SK-N-SH (cell line): Measurements from ENCODE around the gene KMT2B. TPM values are rescaled to one million over a fixed set of nuclear protein-coding genes. Genes with fewer than 3 reads are reported as not detected.

Experiments used
- CTCF ChIA-PET: fragments of 300-600, 350-600 bp; formaldehyde crosslinking; extraction: SDS; loops from one replicate; lab custom pipeline; 2021; lab: Yijun Ruan, JAX
- POLR2A ChIA-PET: fragments of 350-600 bp; sonication (Branson Sonifier 250); formaldehyde crosslinking; extraction: SDS; loops from one replicate; lab custom pipeline; 2020; ENCODE audit warnings: antibody characterized with exemption, inconsistent platforms; lab: Yijun Ruan, JAX
- DNase-seq: peaks from one replicate; pipeline ENCODE4 v3.0.0; 2012
- H2AFZ ChIP-seq: fragments of 200-600 bp; sonication (generic); 2 replicates; pipeline ENCODE4 v1.8.1; 2016; ENCODE audit warnings: antibody characterized with exemption, mild to moderate bottlenecking, low read depth
- H3F3A ChIP-seq: fragments of 200-600 bp; sonication (generic); replicated peaks from 2 replicates; pipeline ENCODE3; 2016; ENCODE audit warnings: antibody characterized with exemption, mild to moderate bottlenecking; ENCODE audit not compliant: insufficient read depth
- H3K27ac ChIP-seq, 2 experiments: fragments of 200-500 bp in 1 of 2; fragments of 200-600 bp in 1 of 2; sonication (Bioruptor generic) in 1 of 2; sonication (generic), shearing (Covaris generic) in 1 of 2; 2 replicates each; pipeline versions ENCODE4 v1.5.1 to v1.6.1; 2014 to 2016; ENCODE audit warnings: low read depth in 2 of 2, inconsistent platforms in 1 of 2, low read length in 1 of 2, mild to moderate bottlenecking in 1 of 2, mixed read lengths in 1 of 2
- H3K27me3 ChIP-seq: fragments of 200-600 bp; sonication (generic), shearing (Covaris generic); 2 replicates; pipeline ENCODE4 v1.6.1; 2016; ENCODE audit warnings: mixed run types; ENCODE audit not compliant: insufficient read depth
- H3K36me3 ChIP-seq, 2 experiments: fragments of 200-500 bp in 1 of 2; fragments of 200-600 bp in 1 of 2; sonication (Bioruptor generic) in 1 of 2; sonication (generic) in 1 of 2; replicated peaks in 1 of 2; 2 replicates each; pipeline versions ENCODE3 to v1.5.1; 2014 to 2016; ENCODE audit warnings: low read length in 1 of 2, mild to moderate bottlenecking in 1 of 2; ENCODE audit not compliant: insufficient read depth in 2 of 2, control insufficient read depth in 1 of 2
- H3K4me1 ChIP-seq, 2 experiments: fragments of 200-500 bp in 1 of 2; fragments of 200-600 bp in 1 of 2; sonication (Bioruptor generic) in 1 of 2; sonication (generic), shearing (Covaris generic) in 1 of 2; 2 replicates each; pipeline versions ENCODE4 v1.5.1 to v1.6.1; 2014 to 2016; ENCODE audit warnings: low read depth in 1 of 2, low read length in 1 of 2, mixed run types in 1 of 2; ENCODE audit not compliant: insufficient read depth in 2 of 2, control insufficient read depth in 1 of 2
- H3K4me2 ChIP-seq: fragments of 200-600 bp; sonication (generic), shearing (Covaris generic); 2 replicates; pipeline ENCODE4 v1.6.1; 2017; ENCODE audit warnings: mixed run types
- H3K4me3 ChIP-seq, 2 experiments: fragments of 200-500 bp in 1 of 2; fragments of 200-600 bp in 1 of 2; sonication (Bioruptor generic) in 1 of 2; sonication (generic), shearing (Covaris generic) in 1 of 2; 2 replicates each; pipeline versions ENCODE4 v1.5.1 to v1.8.1; 2014 to 2016; ENCODE audit warnings: low read depth in 2 of 2, inconsistent platforms in 1 of 2, low read length in 1 of 2, mild to moderate bottlenecking in 1 of 2, mixed read lengths in 1 of 2, moderate library complexity in 1 of 2
- H3K79me2 ChIP-seq: fragments of 200-600 bp; sonication (generic); 2 replicates; pipeline ENCODE4 v1.8.1; 2017; ENCODE audit warnings: mild to moderate bottlenecking; ENCODE audit not compliant: insufficient read depth
- H3K9ac ChIP-seq: fragments of 200-600 bp; sonication (generic); 2 replicates; pipeline ENCODE4 v1.6.1; 2017; ENCODE audit warnings: mixed run types
- H3K9me2 ChIP-seq: fragments of 200-600 bp; sonication (generic); 2 replicates; pipeline ENCODE4 v1.6.1; 2017; ENCODE audit warnings: mixed run types
- H3K9me3 ChIP-seq: fragments of 200-600 bp; sonication (generic); 2 replicates; pipeline ENCODE4 v1.6.1; 2017; ENCODE audit warnings: mixed run types, mild to moderate bottlenecking, moderate library complexity
- H4K20me1 ChIP-seq: fragments of 200-600 bp; sonication (generic); 2 replicates; pipeline ENCODE4 v1.6.1; 2017; ENCODE audit warnings: mild to moderate bottlenecking, mixed run types; ENCODE audit not compliant: insufficient read depth
- ELF1 ChIP-seq: IDR thresholded peaks from 2 replicates; pipeline ENCODE4 v1.4.0; 2012
- EP300 ChIP-seq, 2 experiments: IDR thresholded peaks; 2 replicates each; pipeline versions ENCODE4 v1.4.0 to v1.6.1; 2012; ENCODE audit warnings: borderline replicate concordance in 1 of 2, low read depth in 1 of 2, low read length in 1 of 2
- EZH2phosphoT487 ChIP-seq: fragments of 200-600 bp; sonication (generic); IDR thresholded peaks from 2 replicates; pipeline ENCODE4 v1.6.1; 2017; ENCODE audit warnings: low read depth, mixed run types, mild to moderate bottlenecking, antibody characterized with exemption, moderate library complexity, borderline replicate concordance
- FOXJ3 ChIP-seq: sonication (generic); formaldehyde crosslinking; IDR thresholded peaks from 2 replicates; pipeline ENCODE4 v1.5.1; 2020; ENCODE audit warnings: mild to moderate bottlenecking, missing genetic modification reagents
- FOXM1 ChIP-seq: IDR thresholded peaks from 2 replicates; pipeline ENCODE4 v1.4.0; 2012; ENCODE audit warnings: low read depth, mild to moderate bottlenecking
- GATA2 ChIP-seq: sonication (generic); formaldehyde crosslinking; IDR thresholded peaks from 2 replicates; pipeline ENCODE4 v1.5.0; 2020; ENCODE audit warnings: mild to moderate bottlenecking, missing genetic modification reagents
- IRF3 ChIP-seq: fragments of 150-350 bp; IDR thresholded peaks from 2 replicates; pipeline ENCODE4 v1.6.1; 2016; ENCODE audit warnings: mild to moderate bottlenecking, low read depth, low read length
- JUND ChIP-seq: IDR thresholded peaks from 2 replicates; pipeline ENCODE4 v1.4.0; 2012
- MAX ChIP-seq: IDR thresholded peaks from 2 replicates; pipeline ENCODE4 v1.4.0; 2012; ENCODE audit warnings: low read depth
- MXI1 ChIP-seq: IDR thresholded peaks from 2 replicates; pipeline ENCODE4 v1.6.1; 2012; ENCODE audit warnings: mild to moderate bottlenecking, low read depth, low read length, improper control_type of control experiment
- RCOR1 ChIP-seq: fragments of 150-350 bp; IDR thresholded peaks from 2 replicates; pipeline ENCODE4 v1.6.1; 2017; ENCODE audit warnings: antibody characterized with exemption, low read length
- REST ChIP-seq: IDR thresholded peaks from 2 replicates; pipeline ENCODE4 v1.6.1; 2012; ENCODE audit warnings: mild to moderate bottlenecking, low read depth, low read length, moderate library complexity
- SIN3A ChIP-seq: IDR thresholded peaks from 2 replicates; pipeline ENCODE4 v1.6.1; 2012; ENCODE audit warnings: low read depth, mild to moderate bottlenecking, low read length, moderate library complexity, borderline replicate concordance
- SMC3 ChIP-seq: IDR thresholded peaks from 2 replicates; pipeline ENCODE4 v1.6.1; 2012; ENCODE audit warnings: low read depth, low read length, improper control_type of control experiment
- TAF1 ChIP-seq: IDR thresholded peaks from 2 replicates; pipeline ENCODE4 v1.6.1; 2012; ENCODE audit warnings: low read depth, mild to moderate bottlenecking, low read length, moderate library complexity, borderline replicate concordance
- USF2 ChIP-seq: fragments of 150-350 bp; IDR thresholded peaks from 2 replicates; pipeline ENCODE4 v1.6.1; 2017; ENCODE audit warnings: antibody characterized with exemption, low read length, low read depth, borderline replicate concordance
- ZBTB33 ChIP-seq: IDR thresholded peaks from 2 replicates; pipeline ENCODE4 v1.4.0; 2012; ENCODE audit warnings: low read depth, borderline replicate concordance
- WGBS: methylation state at CpG from one replicate; pipeline ENCODE4 v1.1.6; 2017; ENCODE audit warnings: low lambda C conversion rate; 5-methylcytosine and 5-hydroxymethylcytosine counted together
- polyA plus RNA-seq, 3 experiments: library from polyadenylated mRNA; depleted of rRNA; stranded (reverse); fragments of >200 nt; gene quantifications; 2 replicates each; pipeline ENCODE4 v1.2.3, GENCODE V29; 2012

Gene KMT2B
- polyA plus RNA-seq, 1 of the 3 experiments (the other 2 are of a cell fraction), result 29.2 TPM

- Histone ChIP-seq H3K27ac (no peak overlapping the region), H3K9ac (no peak overlapping the region), H3F3A (no peaks in the 10 kb centered on the region), H3K27me3 (no peaks in the 10 kb centered on the region), H3K79me2 (peaks cover 28% of the 10 kb centered on the region), H3K9me2 (no peaks in the 10 kb centered on the region), H3K4me2 (no peak overlapping the region), H3K4me3 (no peak overlapping the region), H2AFZ (no peak overlapping the region), H3K36me3 (peaks cover 20 to 70% of the 10 kb centered on the region in 2 experiments), H4K20me1 (peaks cover 28% of the 10 kb centered on the region), H3K9me3 (no peaks in the 10 kb centered on the region), H3K4me1 (peaks cover 0 to 11% of the 10 kb centered on the region in 2 experiments; a peak in 2 of 4 replicates)
- 88% methylated on average over 9 of the region's 16 CpGs for WGBS
- CTCF ChIA-PET, result no interaction called here
- no peak for DNase-seq
- TF ChIP-seq SMC3 (no peak), FOXM1 (no peak), TAF1 (no peak), RCOR1 (no peak), GATA2 (CRISPR knock-in tag) (no peak), EP300 (IDR thresholded peaks at IDR 0.05; ENCODE audit: borderline replicate concordance in 1 of 2, low read depth in 1 of 2, low read length in 1 of 2) (no peak), ZBTB33 (no peak), USF2 (no peak), FOXJ3 (CRISPR knock-in tag) (no peak), EZH2phosphoT487 (no peak), IRF3 (no peak)
- POLR2A ChIA-PET, result interaction anchor here (0.7 to 1.4 kb wide), 2 partner anchors 17 to 78 kb away, joined by 3 to 5 read pairs; no protein-coding TSS in a partner anchor
Observed at GRCh38 chr19:35722897-35723296, 5.1 kb downstream of the KMT2B start.

GRCh38 chr19:35723671-35724070, 5.9 kb downstream of the KMT2B start:
- Histone ChIP-seq H3K4me2 (no peak overlapping the region), H3K27ac (no peak overlapping the region), H3K9me3 (no peaks in the 10 kb centered on the region), H3K79me2 (peaks cover 21% of the 10 kb centered on the region), H4K20me1 (peaks cover 26% of the 10 kb centered on the region), H2AFZ (no peak overlapping the region), H3K4me3 (no peak overlapping the region), H3K27me3 (no peaks in the 10 kb centered on the region), H3K9ac (no peak overlapping the region), H3K9me2 (no peaks in the 10 kb centered on the region), H3K36me3 (peaks cover 20 to 77% of the 10 kb centered on the region in 2 experiments), H3F3A (no peaks in the 10 kb centered on the region), H3K4me1 (peaks cover 0 to 9% of the 10 kb centered on the region in 2 experiments; a peak in 2 of 4 replicates)
- DNase-seq, result no peak
- ChIA-PET CTCF (interaction anchor here (0.7 kb wide), 1 partner anchor 21 kb away, joined by 3 read pairs; no protein-coding TSS in a partner anchor), POLR2A (interaction anchor here (0.7 to 1.4 kb wide), 2 partner anchors 17 to 78 kb away, joined by 3 to 5 read pairs; no protein-coding TSS in a partner anchor)
- WGBS, result 91% methylated on average over 18 of the region's 24 CpGs
- no peak for TF ChIP-seq REST
- no peak for TF ChIP-seq IRF3
- TF ChIP-seq SMC3, result no peak
- no peak for TF ChIP-seq ELF1
- no peak for TF ChIP-seq MXI1
- TF ChIP-seq JUND, result no peak
- no peak for TF ChIP-seq SIN3A
- no peak for TF ChIP-seq TAF1
- TF ChIP-seq FOXM1, result no peak
- TF ChIP-seq MAX, result no peak
